Prostate gland (tissue), 2 donors: Measurements from ENCODE around the gene SNX32. TPM values are rescaled to one million over a fixed set of nuclear protein-coding genes. Genes with fewer than 3 reads are reported as not detected.
"Not testable (repeated sequence)": the region's sequence is repeated elsewhere in the genome, so short reads cannot be mapped to it uniquely, and the experiment has no call there.

Source experiments
- DNase-seq: peaks from one replicate; pipeline ENCODE4 v3.0.0-alpha.2; 2019; ENCODE audit warnings: low spot score
- H3K27ac ChIP-seq, 2 donors: fragments of 200-600 bp; sonication (generic); 2 replicates each; pipeline ENCODE4 v1.5.1; 2017 to 2019
- H3K27me3 ChIP-seq: fragments of 200-600 bp; sonication (generic); replicated peaks from 2 replicates; pipeline ENCODE4 v1.5.1; 2019; ENCODE audit not compliant: insufficient read depth
- H3K36me3 ChIP-seq, 2 donors: fragments of 200-600 bp; sonication (generic); 1 replicate in 1 of 2; 2 replicates in 1 of 2; pipeline versions ENCODE4 v1.5.1 to v1.8.1; 2017 to 2019
- H3K4me1 ChIP-seq: fragments of 200-600 bp; sonication (generic); replicated peaks from 2 replicates; pipeline ENCODE4 v1.5.1; 2019
- H3K4me3 ChIP-seq, 2 donors: fragments of 200-600 bp; sonication (generic); 2 replicates each; pipeline ENCODE4 v1.5.1; 2017 to 2019
- H3K9me3 ChIP-seq: fragments of 200-600 bp; sonication (generic); 2 replicates; pipeline ENCODE4 v1.5.1; 2017
- CTCF ChIP-seq, 4 experiments: fragments of 200-600 bp in 2 of 4; fragments of 450-650 bp in 2 of 4; sonication (generic) in 2 of 4; IDR thresholded peaks; 1 replicate in 3 of 4; 2 replicates in 1 of 4; pipeline ENCODE4 v1.5.1; 2016 to 2019; ENCODE audit warnings: antibody characterized with exemption in 4 of 4, mild to moderate bottlenecking in 2 of 4, moderate library complexity in 2 of 4
- POLR2A ChIP-seq: fragments of 450-650 bp; IDR thresholded peaks from one replicate; pipeline ENCODE4 v1.6.1; 2016; ENCODE audit warnings: antibody characterized with exemption, mild to moderate bottlenecking
- POLR2AphosphoS5 ChIP-seq: sonication (generic); formaldehyde crosslinking; IDR thresholded peaks from one replicate; pipeline ENCODE4 v1.6.1; 2017; ENCODE audit warnings: antibody characterized with exemption
- WGBS: methylation state at CpG from one replicate; pipeline ENCODE4 v1.1.5; 2018; 5-methylcytosine and 5-hydroxymethylcytosine counted together
- intact Hi-C: fragments of 100-400 bp; cut with DNase I; formaldehyde crosslinking; loops from one replicate; pipeline ENCODE4 v1.14.2; 2022
- total RNA-seq, 2 donors: library from RNA; depleted of rRNA; stranded (reverse); fragments of >200 nt; gene quantifications; one replicate each; pipeline ENCODE4 v1.1.0, GENCODE V29; 2016

The SNX32 gene
- total RNA-seq, 2 donors from 2014 or later = 0.91 TPM; not detected in 1

GRCh38 chr11:65891219-65892136, 57.7 kb downstream of the SNX32 start:
- Histone ChIP-seq H3K4me3 (peak overlapping the region; percentile 52 to 73), H3K9me3 (no peaks in the 10 kb centered on the region), H3K4me1 (peaks cover 17% of the 10 kb centered on the region), H3K27me3 (no peaks in the 10 kb centered on the region), H3K36me3 (no peaks in the 10 kb centered on the region), H3K27ac (peak overlapping the region; percentile 89 to 93)
- no peak for TF ChIP-seq POLR2AphosphoS5
- no peak for DNase-seq
- intact Hi-C loops = no loop called here
- 14% methylated on average over 44 of the region's 57 CpGs for WGBS

GRCh38 chr11:65892137-65892540, 58.4 kb downstream of the SNX32 start:
- DNase-seq, intact Hi-C loops, H3K27me3 ChIP-seq, H3K36me3 ChIP-seq, H3K9me3 ChIP-seq: not testable (repeated sequence)
- H3K4me1 ChIP-seq = peaks cover 17% of the 10 kb centered on the region
- WGBS = 65% methylated on average over 5 of the region's 5 CpGs
- peak overlapping the region in 1 of 2 donors; percentile 73 for H3K4me3 ChIP-seq
- H3K27ac ChIP-seq = peak overlapping the region; percentile 89 to 93

GRCh38 chr11:65892661-65893317, 59.0 kb downstream of the SNX32 start:
- no peak for DNase-seq
- Histone ChIP-seq H3K27me3 (no peaks in the 10 kb centered on the region), H3K36me3 (no peaks in the 10 kb centered on the region), H3K9me3 (no peaks in the 10 kb centered on the region), H3K4me1 (peaks cover 11% of the 10 kb centered on the region), H3K4me3 (no peak overlapping the region), H3K27ac (peak overlapping the region in 1 of 2 donors; percentile 50)
- intact Hi-C loops = no loop called here
- no peak for TF ChIP-seq POLR2AphosphoS5
- TF ChIP-seq CTCF (IDR thresholded peaks at IDR 0.05) = no peak
- no peak for TF ChIP-seq POLR2A
- 77% methylated on average over 10 of the region's 10 CpGs for WGBS

GRCh38 chr11:65894034-65894591, 60.4 kb downstream of the SNX32 start:
- peak overlapping the region; percentile 50 to 61 for H3K27ac ChIP-seq
- no peaks in the 10 kb centered on the region for H3K9me3 ChIP-seq
- H3K27me3 ChIP-seq = no peaks in the 10 kb centered on the region
- no peaks in the 10 kb centered on the region for H3K36me3 ChIP-seq
- no peak overlapping the region for H3K4me3 ChIP-seq
- TF ChIP-seq POLR2A = no peak
- TF ChIP-seq POLR2AphosphoS5 = no peak
- TF ChIP-seq CTCF (IDR thresholded peaks at IDR 0.05) = no peak
- 82% methylated on average over 16 of the region's 16 CpGs for WGBS
- intact Hi-C loops = no loop called here
- peaks cover 10% of the 10 kb centered on the region for H3K4me1 ChIP-seq
- no peak for DNase-seq

- no peak for DNase-seq
- WGBS = 93% methylated on average over 5 of the region's 5 CpGs
- H3K27me3 ChIP-seq = no peaks in the 10 kb centered on the region
These were observed 61.8 kb downstream of the SNX32 start for GRCh38 chr11:65895482-65895981.

More at GRCh38 chr11:65895482-65895981, 61.8 kb downstream of the SNX32 start:
- no peaks in the 10 kb centered on the region for H3K9me3 ChIP-seq
- intact Hi-C loops = no loop called here
- H3K4me1 ChIP-seq = peaks cover 10% of the 10 kb centered on the region
- TF ChIP-seq POLR2AphosphoS5 = no peak
- TF ChIP-seq CTCF (IDR thresholded peaks at IDR 0.05) = no peak
- no peak for TF ChIP-seq POLR2A
- H3K27ac ChIP-seq = no peak overlapping the region
- H3K4me3 ChIP-seq = no peak overlapping the region
- no peaks in the 10 kb centered on the region for H3K36me3 ChIP-seq
